Measurements from ENCODE around the gene GPR150. TPM values are rescaled to one million over a fixed set of nuclear protein-coding genes. Genes with fewer than 3 reads are reported as not detected.

GPR150 gene
- total and polyA plus RNA-seq, 9 of the 15 experiments (the other 6 are each of a cell fraction or from before 2014, with no cell fraction given), result not detected

DNA sequence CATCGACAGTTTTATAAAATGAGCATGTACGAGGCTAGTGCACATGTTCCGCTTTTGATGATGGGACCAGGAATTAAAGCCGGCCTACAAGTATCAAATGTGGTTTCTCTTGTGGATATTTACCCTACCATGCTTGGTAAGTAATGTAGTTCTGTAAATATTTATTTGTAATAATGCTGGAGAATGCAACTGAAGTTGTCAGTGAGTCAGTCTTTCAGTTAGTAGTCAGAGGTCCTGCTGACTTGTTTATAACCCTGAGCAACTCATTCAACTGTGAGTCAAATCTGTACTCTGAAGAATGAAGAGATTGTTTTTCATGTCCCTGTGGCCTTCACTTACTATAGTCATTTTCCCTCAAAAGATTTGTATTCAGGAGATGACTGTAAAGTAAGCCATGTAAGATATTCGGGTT is 28.4 kb upstream of the GPR150 start (continued):
- no peak for TF ChIP-seq BRF2 (IDR thresholded peaks at IDR 0.05; ENCODE audit: borderline replicate concordance, insufficient read depth, insufficient read length)
- TF ChIP-seq RCOR1 (IDR thresholded peaks at IDR 0.05; ENCODE audit: borderline replicate concordance in 1 of 2, low read depth in 2 of 2, low read length in 2 of 2), result no peak
- no peak for TF ChIP-seq RFX1 (IDR thresholded peaks at IDR 0.05)
- TF ChIP-seq ZKSCAN8 (CRISPR knock-in tag; IDR thresholded peaks at IDR 0.05), result no peak
- TF ChIP-seq IRF2 (CRISPR knock-in tag; IDR thresholded peaks at IDR 0.05), result no peak
- TF ChIP-seq ZNF398 (CRISPR knock-in tag; IDR thresholded peaks at IDR 0.05), result no peak
- TF ChIP-seq TBP (optimal IDR thresholded peaks at IDR 0.05; ENCODE audit: low read depth, low read length), result no peak
- TF ChIP-seq SP1 (CRISPR knock-in tag; IDR thresholded peaks at IDR 0.05), result no peak
